Esophagus mucosa (tissue), 1 donor: Measurements from ENCODE around the gene CAMSAP2. TPM values are rescaled to one million over a fixed set of nuclear protein-coding genes. Genes with fewer than 3 reads are reported as not detected.
A peak's percentile ranks its signal among the peaks of the same experiment; 100 is the strongest.

ENCODE experiments used
- ATAC-seq: fragments of 200-7000 bp; cut with Tn5 transposase; one replicate; pipeline ENCODE4 v1.9.1; 2020
- total RNA-seq: library from RNA; stranded (reverse); gene quantifications from one replicate; pipeline ENCODE4 v1.2.4, GENCODE V29; 2023
- donor health status: DM: yes; HTN: yes; CAD: no.

Gene CAMSAP2
- 14.7 TPM for total RNA-seq

GRCh38 chr1:200738327-200738948, at the start of gene CAMSAP2:
Gene CAMSAP2, plus strand, starts transcription at chr1:200738893. Its CDS starts 935 bp downstream, at chr1:200739828.
- ATAC-seq: peak; percentile 88

DNA sequence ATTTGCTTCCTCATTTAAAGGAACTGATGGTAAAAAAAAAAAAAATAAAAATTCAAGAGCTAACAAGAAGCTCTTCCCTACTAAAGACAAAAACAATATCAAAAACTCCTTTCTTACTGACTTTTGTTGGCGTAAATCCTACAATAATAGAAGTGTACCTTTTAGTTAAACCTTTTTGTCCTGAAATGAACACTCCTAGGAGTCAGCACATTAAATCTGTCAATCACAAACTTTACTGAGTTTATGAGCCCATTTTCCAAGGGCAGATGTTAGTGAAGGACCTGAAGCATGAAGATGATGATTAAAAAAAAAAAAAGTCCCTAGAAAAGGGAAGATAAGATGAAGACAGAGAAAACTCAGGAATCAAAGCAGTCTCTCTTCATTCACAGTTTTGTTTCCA, 46.4 kb upstream of the CAMSAP2 start:
- ATAC-seq: no peak

GRCh38 chr1:200693327-200693726, 45.4 kb upstream of the CAMSAP2 start:
- no peak for ATAC-seq

GRCh38 chr1:200694738-200695137, 44.0 kb upstream of the CAMSAP2 start:
- no peak for ATAC-seq

DNA sequence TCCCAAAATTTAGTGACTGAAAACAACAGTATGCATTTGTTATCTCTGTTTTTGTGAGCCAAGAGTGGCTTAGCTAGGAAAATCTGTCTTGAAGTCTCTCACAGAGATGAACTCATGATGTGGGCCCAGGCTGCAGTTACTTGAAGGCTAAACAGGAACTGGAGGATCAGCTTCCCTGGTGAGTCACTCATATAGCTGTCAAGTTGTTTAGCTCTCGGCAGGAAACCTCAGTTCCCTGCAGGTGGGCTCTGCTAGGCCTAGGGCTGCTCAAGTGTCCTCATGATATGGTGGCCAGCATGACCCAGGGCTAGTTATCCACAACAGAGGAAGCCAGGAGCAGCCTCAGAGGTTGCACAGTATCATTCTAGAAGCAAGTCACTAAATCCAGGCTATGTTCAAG, 38.8 kb upstream of the CAMSAP2 start:
- ATAC-seq: peak; percentile 77

DNA sequence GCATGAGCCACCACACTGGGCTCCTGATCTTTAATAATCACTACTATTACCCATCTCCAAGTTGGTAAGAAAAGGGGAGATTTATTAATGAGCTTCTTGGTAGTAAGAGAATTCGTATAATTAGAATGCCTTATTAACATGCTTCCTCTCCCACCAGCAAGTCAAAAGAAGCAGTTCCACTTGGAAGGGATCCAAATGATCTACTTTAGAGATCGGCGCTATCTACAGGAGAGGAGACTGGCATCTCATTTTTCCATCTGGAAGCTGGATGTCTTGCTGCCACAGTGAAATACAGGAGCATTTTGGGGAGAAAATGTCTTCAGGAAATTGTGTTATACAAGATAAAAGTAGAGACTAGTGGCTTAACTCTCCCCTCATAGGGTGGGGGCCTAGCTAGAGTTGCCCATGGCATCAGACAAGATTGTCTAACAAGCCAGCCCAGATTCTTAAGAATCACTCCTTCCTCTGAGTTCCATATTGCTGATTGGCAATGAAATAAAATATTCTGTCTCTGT, 33.6 kb upstream of the CAMSAP2 start:
- no peak for ATAC-seq

GRCh38 chr1:200706111-200706814, 32.4 kb upstream of the CAMSAP2 start:
- no peak for ATAC-seq

GRCh38 chr1:200707116-200707515, 31.6 kb upstream of the CAMSAP2 start:
- no peak for ATAC-seq

DNA sequence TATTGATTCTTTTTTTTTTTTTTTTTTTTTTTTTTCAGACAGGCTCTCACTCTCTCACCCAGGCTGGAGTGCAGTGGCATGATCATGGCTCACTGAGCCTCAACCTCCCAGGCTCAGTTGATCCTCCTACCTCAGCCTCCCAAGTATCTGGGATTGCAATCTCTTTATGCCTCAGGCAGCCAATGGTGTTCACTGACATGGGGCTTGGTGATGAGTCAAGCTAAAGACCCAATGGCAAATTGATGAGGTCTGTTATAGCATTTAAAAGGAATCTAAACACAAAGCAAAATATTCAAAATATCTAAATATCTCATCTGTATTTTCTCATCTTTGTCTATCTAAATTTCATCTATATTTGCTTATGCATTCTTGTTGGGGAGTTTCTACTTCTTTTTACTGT, 30.5 kb upstream of the CAMSAP2 start:
- no peak for ATAC-seq

- ATAC-seq: no peak
These were observed 29.9 kb upstream of the CAMSAP2 start for GRCh38 chr1:200708769-200709168.

GRCh38 chr1:200710166-200710565, 28.5 kb upstream of the CAMSAP2 start:
- no peak for ATAC-seq

- no peak for ATAC-seq
These were observed 24.0 kb upstream of the CAMSAP2 start for GRCh38 chr1:200714504-200715187.

- no peak for ATAC-seq
These were observed 18.5 kb upstream of the CAMSAP2 start for GRCh38 chr1:200720199-200720598.

DNA sequence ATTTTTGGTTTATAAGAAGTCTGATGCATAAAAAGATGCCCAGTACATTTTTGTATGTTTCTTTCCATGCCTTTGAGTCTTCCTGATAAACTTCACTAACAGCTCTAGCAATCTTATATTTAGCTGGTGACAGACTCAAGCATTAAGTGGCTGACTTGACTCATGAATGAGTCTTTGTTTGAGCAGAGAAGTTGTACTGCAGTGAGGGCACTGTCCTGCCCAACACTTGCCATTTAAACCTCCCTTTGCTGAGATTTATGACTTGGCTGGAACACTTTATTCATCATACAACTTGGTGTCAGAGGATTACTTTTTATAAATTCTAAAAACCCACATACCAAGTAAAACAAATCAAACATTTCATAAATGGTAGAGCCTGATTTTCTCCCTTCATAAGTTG, 14.6 kb upstream of the CAMSAP2 start:
- peak; percentile 73 for ATAC-seq

GRCh38 chr1:200727257-200727656, 11.4 kb upstream of the CAMSAP2 start:
- no peak for ATAC-seq

DNA sequence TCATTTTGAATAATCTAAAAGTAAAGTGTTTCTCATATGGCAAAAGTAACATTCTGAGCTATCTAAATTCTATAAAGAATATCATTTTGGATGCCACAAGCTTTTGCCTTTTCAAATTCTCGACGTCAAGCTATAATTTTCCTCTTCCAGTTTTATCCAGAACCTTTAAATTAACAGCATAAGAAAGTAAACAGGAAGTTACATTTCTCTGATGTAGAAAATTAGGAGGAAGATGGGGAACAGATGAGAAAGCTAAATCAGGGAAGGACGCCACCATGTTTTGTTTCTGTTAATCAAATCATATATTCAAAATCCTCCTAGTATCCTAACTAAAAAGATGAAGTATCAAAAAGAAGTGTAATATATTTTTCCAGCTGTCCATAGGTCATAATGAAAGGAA, 8.8 kb upstream of the CAMSAP2 start:
- no peak for ATAC-seq

DNA sequence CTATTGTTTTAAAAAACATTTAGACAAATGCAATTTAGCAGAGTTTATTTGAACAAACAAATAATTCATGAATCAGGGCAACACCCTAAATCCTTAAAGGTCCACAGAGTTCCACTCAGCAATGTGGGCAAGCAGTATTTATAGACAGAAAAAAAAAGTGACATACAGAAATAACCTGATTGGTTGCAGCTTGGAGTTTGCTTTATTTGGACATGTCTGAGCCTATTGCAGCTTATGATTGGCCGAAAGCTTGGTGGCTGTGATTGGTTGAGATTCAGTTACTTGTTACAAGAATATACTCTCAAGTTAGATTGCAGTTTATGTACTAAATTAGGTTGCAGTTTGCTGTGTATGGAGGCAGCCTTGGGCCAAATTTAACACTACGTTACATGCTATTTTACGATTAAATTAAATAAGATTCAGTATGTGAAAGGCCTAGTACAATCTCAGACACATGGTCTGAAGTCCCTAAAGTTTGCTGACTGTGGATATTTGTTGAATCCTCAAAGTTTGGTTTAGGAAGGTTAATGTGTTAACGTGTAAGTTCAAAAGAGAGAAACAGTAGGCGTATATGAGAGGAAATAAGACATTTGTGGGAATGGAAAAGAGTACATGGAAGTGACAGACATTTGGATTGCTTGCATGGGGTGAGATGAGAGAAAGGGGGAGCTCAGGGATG, 6.9 kb upstream of the CAMSAP2 start:
- no peak for ATAC-seq

GRCh38 chr1:200732438-200732837, 6.3 kb upstream of the CAMSAP2 start:
- ATAC-seq: no peak

DNA sequence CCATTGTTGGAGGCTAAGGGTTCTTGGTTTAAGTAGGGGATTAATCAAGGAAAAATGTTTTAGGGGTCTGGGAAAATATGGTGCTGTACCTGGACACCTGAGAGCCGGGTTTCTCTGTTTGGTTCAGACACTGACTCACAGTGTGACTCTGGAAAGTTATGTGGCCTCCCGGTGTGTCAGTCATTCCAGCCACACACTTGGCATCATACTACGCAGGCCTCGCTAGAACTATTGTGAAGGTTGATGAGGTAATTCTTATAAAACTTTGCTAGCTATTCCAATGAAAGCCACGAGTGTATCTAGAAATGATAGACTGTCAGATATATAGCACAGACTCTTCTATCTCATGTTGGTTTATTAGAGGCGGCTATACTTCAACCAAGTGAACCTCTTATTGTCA, 4.8 kb upstream of the CAMSAP2 start:
- ATAC-seq: no peak

GRCh38 chr1:200737647-200738291, 924 bp upstream of the CAMSAP2 start:
- ATAC-seq: no peak

DNA sequence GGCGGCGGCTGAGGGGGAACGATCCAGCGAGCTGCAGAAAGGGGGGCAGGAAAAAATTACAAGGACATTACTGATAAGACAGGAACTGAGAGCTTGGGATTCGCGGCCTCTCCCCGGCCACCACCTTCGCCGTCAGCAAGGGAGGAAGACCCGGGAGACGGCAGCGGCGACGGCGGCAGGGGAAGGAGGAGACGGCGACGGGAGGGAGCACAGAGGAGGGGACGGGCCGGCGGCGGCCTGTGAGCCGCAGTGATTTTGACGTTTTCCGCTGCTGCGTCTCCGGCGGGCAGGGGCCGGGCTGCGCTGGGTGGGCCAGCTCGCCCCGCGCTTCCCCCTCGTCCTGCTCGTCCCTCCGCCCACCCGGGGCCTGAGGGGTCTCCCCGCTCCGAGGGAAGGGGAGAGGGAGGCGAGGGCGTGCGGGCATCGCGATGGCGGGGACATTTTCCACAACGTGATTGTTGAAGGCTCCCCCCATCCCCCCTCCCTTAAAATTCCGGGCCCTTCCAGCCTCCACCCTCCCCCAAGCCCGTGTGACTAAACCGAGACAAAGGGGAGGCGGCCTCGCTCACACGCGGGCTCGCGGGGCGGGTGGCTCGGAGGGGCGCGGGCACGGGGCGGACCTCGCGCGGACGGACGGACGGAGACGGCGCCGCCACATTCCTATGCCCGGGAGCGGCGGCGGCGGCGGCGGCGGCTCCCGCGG, 407 bp downstream of the CAMSAP2 start:
- peak; percentile 93 for ATAC-seq
